ENCODE measurements around the gene CHD3. TPM values are rescaled to one million over a fixed set of nuclear protein-coding genes. Genes with fewer than 3 reads are reported as not detected.

Gene CHD3
- total and polyA plus RNA-seq, 2 of the 13 experiments (the other 11 are each of a cell fraction or from before 2014, with no cell fraction given), result 2.7 to 3.7 TPM

DNA sequence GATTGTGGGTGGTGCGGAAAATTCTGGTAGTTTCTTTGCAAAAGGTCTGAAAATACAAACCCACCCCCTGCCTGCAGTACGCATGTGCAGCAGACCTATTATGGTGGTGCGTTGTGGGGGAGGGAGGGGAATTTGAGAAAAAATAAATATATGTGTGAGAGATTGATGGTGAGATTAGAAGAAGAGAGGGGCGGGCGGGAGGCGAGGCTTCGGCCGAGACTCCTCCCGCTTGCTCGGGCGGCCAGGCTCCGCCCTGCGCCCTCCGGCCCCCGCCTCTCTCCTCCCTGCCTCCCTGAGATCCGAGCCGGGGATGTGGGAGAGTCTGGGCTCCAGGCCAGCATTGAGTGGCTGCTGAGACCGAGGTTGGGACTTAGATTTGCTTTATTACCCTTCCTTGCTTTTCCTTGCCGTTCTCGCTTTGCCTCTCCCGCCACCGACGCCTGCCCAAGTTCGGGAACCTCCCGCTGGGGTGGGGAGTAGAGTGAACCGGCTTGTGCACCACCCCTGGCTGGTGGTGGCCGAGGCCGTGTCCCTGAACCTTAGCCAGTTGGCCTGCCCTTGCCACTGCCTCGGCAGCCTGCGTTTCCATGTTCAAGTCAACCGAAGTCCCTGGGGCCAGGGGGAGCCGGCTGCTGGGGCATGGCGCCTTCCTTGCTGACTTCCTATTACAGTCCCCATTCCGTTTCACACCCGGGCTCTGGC is 956 bp upstream of the CHD3 start (continued):
- TF ChIP-seq TBX2 (CRISPR knock-in tag; IDR thresholded peaks at IDR 0.05; ENCODE audit: borderline replicate concordance) (peak; percentile 78; the same call in 1 of the 2 replicates), ZBTB8A (CRISPR knock-in tag; IDR thresholded peaks at IDR 0.05; ENCODE audit: borderline replicate concordance, low read depth) (no peak), HNRNPLL (IDR thresholded peaks at IDR 0.05; ENCODE audit: low read depth, low read length, poor library complexity, severe bottlenecking) (peak; percentile 47), ZBTB42 (CRISPR knock-in tag; IDR thresholded peaks at IDR 0.05) (no peak), ZNF777 (CRISPR knock-in tag; IDR thresholded peaks at IDR 0.05) (peak; percentile 24; the same call in 1 of the 2 replicates), GABPA (IDR thresholded peaks at IDR 0.05; ENCODE audit: low read depth, low read length) (no peak), GABPA (CRISPR knock-in tag; IDR thresholded peaks at IDR 0.05; ENCODE audit: low read depth) (no peak), GTF2F1 (IDR thresholded peaks at IDR 0.05; ENCODE audit: low read length) (no peak), LCORL (IDR thresholded peaks at IDR 0.05) (no peak), LCORL (CRISPR knock-in tag; IDR thresholded peaks at IDR 0.05) (peak; percentile 62), PHF21A (CRISPR knock-in tag; IDR thresholded peaks at IDR 0.05) (peak; percentile 65; the same call in 1 of the 2 replicates), RBM39 (IDR thresholded peaks at IDR 0.05; ENCODE audit: low read depth, low read length, poor library complexity, severe bottlenecking) (peak; percentile 12), AGO1 (IDR thresholded peaks at IDR 0.05; ENCODE audit: low read depth, low read length, poor library complexity, severe bottlenecking) (no peak), IRF2 (CRISPR knock-in tag; IDR thresholded peaks at IDR 0.05) (0 out of 2 replicates have a peak, but pooled peaks have one; percentile 49), ZSCAN22 (CRISPR knock-in tag; IDR thresholded peaks at IDR 0.05) (no peak), PAX8 (CRISPR knock-in tag; IDR thresholded peaks at IDR 0.05; ENCODE audit: borderline replicate concordance) (no peak)
- TF ChIP-seq, protein P1, sequence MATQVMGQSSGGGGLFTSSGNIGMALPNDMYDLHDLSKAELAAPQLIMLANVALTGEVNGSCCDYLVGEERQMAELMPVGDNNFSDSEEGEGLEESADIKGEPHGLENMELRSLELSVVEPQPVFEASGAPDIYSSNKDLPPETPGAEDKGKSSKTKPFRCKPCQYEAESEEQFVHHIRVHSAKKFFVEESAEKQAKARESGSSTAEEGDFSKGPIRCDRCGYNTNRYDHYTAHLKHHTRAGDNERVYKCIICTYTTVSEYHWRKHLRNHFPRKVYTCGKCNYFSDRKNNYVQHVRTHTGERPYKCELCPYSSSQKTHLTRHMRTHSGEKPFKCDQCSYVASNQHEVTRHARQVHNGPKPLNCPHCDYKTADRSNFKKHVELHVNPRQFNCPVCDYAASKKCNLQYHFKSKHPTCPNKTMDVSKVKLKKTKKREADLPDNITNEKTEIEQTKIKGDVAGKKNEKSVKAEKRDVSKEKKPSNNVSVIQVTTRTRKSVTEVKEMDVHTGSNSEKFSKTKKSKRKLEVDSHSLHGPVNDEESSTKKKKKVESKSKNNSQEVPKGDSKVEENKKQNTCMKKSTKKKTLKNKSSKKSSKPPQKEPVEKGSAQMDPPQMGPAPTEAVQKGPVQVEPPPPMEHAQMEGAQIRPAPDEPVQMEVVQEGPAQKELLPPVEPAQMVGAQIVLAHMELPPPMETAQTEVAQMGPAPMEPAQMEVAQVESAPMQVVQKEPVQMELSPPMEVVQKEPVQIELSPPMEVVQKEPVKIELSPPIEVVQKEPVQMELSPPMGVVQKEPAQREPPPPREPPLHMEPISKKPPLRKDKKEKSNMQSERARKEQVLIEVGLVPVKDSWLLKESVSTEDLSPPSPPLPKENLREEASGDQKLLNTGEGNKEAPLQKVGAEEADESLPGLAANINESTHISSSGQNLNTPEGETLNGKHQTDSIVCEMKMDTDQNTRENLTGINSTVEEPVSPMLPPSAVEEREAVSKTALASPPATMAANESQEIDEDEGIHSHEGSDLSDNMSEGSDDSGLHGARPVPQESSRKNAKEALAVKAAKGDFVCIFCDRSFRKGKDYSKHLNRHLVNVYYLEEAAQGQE (IDR thresholded peaks at IDR 0.05; ENCODE audit: borderline replicate concordance in 1 of 2, low read depth in 1 of 2, low read length in 2 of 2), result no peak
- TF ChIP-seq, protein P2, sequence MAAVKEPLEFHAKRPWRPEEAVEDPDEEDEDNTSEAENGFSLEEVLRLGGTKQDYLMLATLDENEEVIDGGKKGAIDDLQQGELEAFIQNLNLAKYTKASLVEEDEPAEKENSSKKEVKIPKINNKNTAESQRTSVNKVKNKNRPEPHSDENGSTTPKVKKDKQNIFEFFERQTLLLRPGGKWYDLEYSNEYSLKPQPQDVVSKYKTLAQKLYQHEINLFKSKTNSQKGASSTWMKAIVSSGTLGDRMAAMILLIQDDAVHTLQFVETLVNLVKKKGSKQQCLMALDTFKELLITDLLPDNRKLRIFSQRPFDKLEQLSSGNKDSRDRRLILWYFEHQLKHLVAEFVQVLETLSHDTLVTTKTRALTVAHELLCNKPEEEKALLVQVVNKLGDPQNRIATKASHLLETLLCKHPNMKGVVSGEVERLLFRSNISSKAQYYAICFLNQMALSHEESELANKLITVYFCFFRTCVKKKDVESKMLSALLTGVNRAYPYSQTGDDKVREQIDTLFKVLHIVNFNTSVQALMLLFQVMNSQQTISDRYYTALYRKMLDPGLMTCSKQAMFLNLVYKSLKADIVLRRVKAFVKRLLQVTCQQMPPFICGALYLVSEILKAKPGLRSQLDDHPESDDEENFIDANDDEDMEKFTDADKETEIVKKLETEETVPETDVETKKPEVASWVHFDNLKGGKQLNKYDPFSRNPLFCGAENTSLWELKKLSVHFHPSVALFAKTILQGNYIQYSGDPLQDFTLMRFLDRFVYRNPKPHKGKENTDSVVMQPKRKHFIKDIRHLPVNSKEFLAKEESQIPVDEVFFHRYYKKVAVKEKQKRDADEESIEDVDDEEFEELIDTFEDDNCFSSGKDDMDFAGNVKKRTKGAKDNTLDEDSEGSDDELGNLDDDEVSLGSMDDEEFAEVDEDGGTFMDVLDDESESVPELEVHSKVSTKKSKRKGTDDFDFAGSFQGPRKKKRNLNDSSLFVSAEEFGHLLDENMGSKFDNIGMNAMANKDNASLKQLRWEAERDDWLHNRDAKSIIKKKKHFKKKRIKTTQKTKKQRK (IDR thresholded peaks at IDR 0.05; ENCODE audit: low read length), result no peak
- TF ChIP-seq, protein P3, sequence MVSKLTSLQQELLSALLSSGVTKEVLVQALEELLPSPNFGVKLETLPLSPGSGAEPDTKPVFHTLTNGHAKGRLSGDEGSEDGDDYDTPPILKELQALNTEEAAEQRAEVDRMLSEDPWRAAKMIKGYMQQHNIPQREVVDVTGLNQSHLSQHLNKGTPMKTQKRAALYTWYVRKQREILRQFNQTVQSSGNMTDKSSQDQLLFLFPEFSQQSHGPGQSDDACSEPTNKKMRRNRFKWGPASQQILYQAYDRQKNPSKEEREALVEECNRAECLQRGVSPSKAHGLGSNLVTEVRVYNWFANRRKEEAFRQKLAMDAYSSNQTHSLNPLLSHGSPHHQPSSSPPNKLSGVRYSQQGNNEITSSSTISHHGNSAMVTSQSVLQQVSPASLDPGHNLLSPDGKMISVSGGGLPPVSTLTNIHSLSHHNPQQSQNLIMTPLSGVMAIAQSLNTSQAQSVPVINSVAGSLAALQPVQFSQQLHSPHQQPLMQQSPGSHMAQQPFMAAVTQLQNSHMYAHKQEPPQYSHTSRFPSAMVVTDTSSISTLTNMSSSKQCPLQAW (CRISPR knock-in tag; IDR thresholded peaks at IDR 0.05), result peak; percentile 72; the same call in 1 of the 2 replicates
- TF ChIP-seq, protein P4, sequence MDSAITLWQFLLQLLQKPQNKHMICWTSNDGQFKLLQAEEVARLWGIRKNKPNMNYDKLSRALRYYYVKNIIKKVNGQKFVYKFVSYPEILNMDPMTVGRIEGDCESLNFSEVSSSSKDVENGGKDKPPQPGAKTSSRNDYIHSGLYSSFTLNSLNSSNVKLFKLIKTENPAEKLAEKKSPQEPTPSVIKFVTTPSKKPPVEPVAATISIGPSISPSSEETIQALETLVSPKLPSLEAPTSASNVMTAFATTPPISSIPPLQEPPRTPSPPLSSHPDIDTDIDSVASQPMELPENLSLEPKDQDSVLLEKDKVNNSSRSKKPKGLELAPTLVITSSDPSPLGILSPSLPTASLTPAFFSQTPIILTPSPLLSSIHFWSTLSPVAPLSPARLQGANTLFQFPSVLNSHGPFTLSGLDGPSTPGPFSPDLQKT (CRISPR knock-in tag; IDR thresholded peaks at IDR 0.05; ENCODE audit: borderline replicate concordance), result no peak
